CD4-positive, alpha-beta T cell (primary cell): ENCODE results near the gene KLF4. TPM values are rescaled to one million over a fixed set of nuclear protein-coding genes. Genes with fewer than 3 reads are reported as not detected.

Experiments
- ATAC-seq: fragments of 200-7000 bp; cut with Tn5 transposase; one replicate; pipeline ENCODE4 v1.10.0; 2022; ENCODE audit warnings: mild to moderate bottlenecking; ENCODE audit not compliant: poor library complexity
- CTCF ChIA-PET: fragments of 350-600 bp; sonication (Branson Sonifier 250); formaldehyde crosslinking; loops from one replicate; lab custom pipeline; 2021; ENCODE audit warnings: antibody characterized with exemption, inconsistent platforms; lab: Charles Lee
- POLR2A ChIA-PET: fragments of 350-600 bp; sonication (Branson Sonifier 250); formaldehyde crosslinking; loops from one replicate; lab custom pipeline; 2021; ENCODE audit warnings: antibody characterized with exemption, inconsistent platforms; lab: Charles Lee
- DNase-seq, 14 experiments: peaks; one replicate each; pipeline ENCODE4 v3.0.0-alpha.2; 2013 to 2020; ENCODE audit warnings: mixed read lengths in 2 of 14
- H3K27ac ChIP-seq, 2 donors: one replicate each; pipeline versions ENCODE4 v1.5.1 to v1.7.0; 2013; ENCODE audit warnings: low read length in 2 of 2, low read depth in 1 of 2, mild to moderate bottlenecking in 1 of 2
- H3K27me3 ChIP-seq, 2 experiments: 1 replicate in 1 of 2; 2 replicates in 1 of 2; pipeline versions ENCODE4 v1.6.1 to v1.7.0; 2013; ENCODE audit warnings: low read length in 2 of 2, control low read depth in 1 of 2, mild to moderate bottlenecking in 1 of 2, moderate library complexity in 1 of 2; ENCODE audit not compliant: insufficient read depth in 2 of 2, control insufficient read depth in 1 of 2
- H3K36me3 ChIP-seq: one replicate; pipeline ENCODE4 v1.6.1; 2013; ENCODE audit warnings: low read length, control low read depth; ENCODE audit not compliant: insufficient read depth
- H3K4me1 ChIP-seq: one replicate; pipeline ENCODE4 v1.6.1; 2013; ENCODE audit warnings: low read length, control low read depth; ENCODE audit not compliant: insufficient read depth
- H3K4me3 ChIP-seq: one replicate; pipeline ENCODE4 v1.5.1; 2013; ENCODE audit warnings: mild to moderate bottlenecking, low read length, moderate library complexity
- H3K9me3 ChIP-seq, 2 experiments: 1 replicate in 1 of 2; 2 replicates in 1 of 2; pipeline versions ENCODE4 v1.6.1 to v1.7.0; 2013; ENCODE audit warnings: low read length in 2 of 2, mild to moderate bottlenecking in 2 of 2, control low read depth in 1 of 2, moderate library complexity in 1 of 2; ENCODE audit not compliant: control insufficient read depth in 1 of 2, insufficient read depth in 1 of 2
- H3K27ac Mint-ChIP-seq: one replicate; pipeline ENCODE4 v1.8.0; 2020; ENCODE audit warnings: mixed read lengths
- H3K27me3 Mint-ChIP-seq: one replicate; pipeline ENCODE4 v1.8.0; 2021; ENCODE audit warnings: mixed read lengths
- H3K36me3 Mint-ChIP-seq: one replicate; pipeline ENCODE4 v1.8.0; 2021; ENCODE audit warnings: low read depth, mixed read lengths
- H3K4me1 Mint-ChIP-seq: one replicate; pipeline ENCODE4 v1.8.0; 2021; ENCODE audit warnings: low read depth, mixed read lengths
- H3K4me3 Mint-ChIP-seq: one replicate; pipeline ENCODE4 v1.8.0; 2020; ENCODE audit warnings: mild to moderate bottlenecking, mixed read lengths
- H3K9me3 Mint-ChIP-seq: one replicate; pipeline ENCODE4 v1.8.0; 2020; ENCODE audit warnings: mixed read lengths
- intact Hi-C, 2 experiments: fragments of 100-400 bp; cut with DNase I in 1 of 2; cut with micrococcal nuclease in 1 of 2; formaldehyde crosslinking; loops; one replicate each; pipeline versions ENCODE4 v1.15.1 to v1.9.0; 2023 to 2025; cut with DNase I, micrococcal nuclease
- total RNA-seq, 174 experiments: library from RNA in 2 of 174; stranded (reverse) in 2 of 174; gene quantifications; one replicate each; pipeline ENCODE4 v1.2.3 and lab custom pipeline; 2021 to 2026
- TF ChIP-seq, protein P1 (sequence below): fragments of 200-600 bp; IDR thresholded peaks from one replicate; pipeline ENCODE4 v1.8.0; 2022; ENCODE audit warnings: antibody characterized with exemption, mild to moderate bottlenecking

KLF4 gene
- total RNA-seq, 2 experiments from 2014 or later: 12.9 to 13.2 TPM

DNA sequence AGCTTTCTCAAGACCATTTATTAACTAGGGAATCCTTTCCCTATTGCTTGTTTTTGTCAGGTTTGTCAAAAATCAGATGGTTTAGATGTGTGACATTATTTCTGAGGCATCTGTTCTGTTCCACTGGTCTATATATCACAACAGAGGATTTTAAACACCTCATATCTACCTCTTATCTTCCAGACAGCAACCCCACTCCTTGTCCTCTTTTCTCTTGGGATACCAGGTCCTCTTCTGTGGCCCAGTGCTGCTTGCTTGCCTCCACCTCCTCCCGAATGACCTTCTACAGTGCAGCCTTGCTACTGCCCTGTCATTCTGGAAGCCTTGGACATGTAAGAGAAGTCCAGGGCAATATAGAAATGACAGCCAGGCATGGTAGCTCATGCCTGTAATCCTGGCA is 30.6 kb upstream of the KLF4 start:
- Mint-ChIP-seq H3K9me3 (peaks cover 2% of the 10 kb centered on the region), H3K4me1 (no peaks in the 10 kb centered on the region), H3K27ac (no peak overlapping the region), H3K36me3 (no peaks in the 10 kb centered on the region), H3K4me3 (no peak overlapping the region), H3K27me3 (no peaks in the 10 kb centered on the region)
- no peaks in the 10 kb centered on the region for H3K9me3 ChIP-seq
- intact Hi-C loops: no loop called here
- H3K4me1 ChIP-seq: no peaks in the 10 kb centered on the region
- DNase-seq (no peak), ATAC-seq (no peak)
- POLR2A ChIA-PET: no interaction called here
- TF ChIP-seq, protein P1, sequence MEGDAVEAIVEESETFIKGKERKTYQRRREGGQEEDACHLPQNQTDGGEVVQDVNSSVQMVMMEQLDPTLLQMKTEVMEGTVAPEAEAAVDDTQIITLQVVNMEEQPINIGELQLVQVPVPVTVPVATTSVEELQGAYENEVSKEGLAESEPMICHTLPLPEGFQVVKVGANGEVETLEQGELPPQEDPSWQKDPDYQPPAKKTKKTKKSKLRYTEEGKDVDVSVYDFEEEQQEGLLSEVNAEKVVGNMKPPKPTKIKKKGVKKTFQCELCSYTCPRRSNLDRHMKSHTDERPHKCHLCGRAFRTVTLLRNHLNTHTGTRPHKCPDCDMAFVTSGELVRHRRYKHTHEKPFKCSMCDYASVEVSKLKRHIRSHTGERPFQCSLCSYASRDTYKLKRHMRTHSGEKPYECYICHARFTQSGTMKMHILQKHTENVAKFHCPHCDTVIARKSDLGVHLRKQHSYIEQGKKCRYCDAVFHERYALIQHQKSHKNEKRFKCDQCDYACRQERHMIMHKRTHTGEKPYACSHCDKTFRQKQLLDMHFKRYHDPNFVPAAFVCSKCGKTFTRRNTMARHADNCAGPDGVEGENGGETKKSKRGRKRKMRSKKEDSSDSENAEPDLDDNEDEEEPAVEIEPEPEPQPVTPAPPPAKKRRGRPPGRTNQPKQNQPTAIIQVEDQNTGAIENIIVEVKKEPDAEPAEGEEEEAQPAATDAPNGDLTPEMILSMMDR: no peak
- H3K4me3 ChIP-seq: no peak overlapping the region
- H3K27me3 ChIP-seq: no peaks in the 10 kb centered on the region
- no peaks in the 10 kb centered on the region for H3K36me3 ChIP-seq
- no peak overlapping the region for H3K27ac ChIP-seq
- CTCF ChIA-PET: no interaction called here

DNA sequence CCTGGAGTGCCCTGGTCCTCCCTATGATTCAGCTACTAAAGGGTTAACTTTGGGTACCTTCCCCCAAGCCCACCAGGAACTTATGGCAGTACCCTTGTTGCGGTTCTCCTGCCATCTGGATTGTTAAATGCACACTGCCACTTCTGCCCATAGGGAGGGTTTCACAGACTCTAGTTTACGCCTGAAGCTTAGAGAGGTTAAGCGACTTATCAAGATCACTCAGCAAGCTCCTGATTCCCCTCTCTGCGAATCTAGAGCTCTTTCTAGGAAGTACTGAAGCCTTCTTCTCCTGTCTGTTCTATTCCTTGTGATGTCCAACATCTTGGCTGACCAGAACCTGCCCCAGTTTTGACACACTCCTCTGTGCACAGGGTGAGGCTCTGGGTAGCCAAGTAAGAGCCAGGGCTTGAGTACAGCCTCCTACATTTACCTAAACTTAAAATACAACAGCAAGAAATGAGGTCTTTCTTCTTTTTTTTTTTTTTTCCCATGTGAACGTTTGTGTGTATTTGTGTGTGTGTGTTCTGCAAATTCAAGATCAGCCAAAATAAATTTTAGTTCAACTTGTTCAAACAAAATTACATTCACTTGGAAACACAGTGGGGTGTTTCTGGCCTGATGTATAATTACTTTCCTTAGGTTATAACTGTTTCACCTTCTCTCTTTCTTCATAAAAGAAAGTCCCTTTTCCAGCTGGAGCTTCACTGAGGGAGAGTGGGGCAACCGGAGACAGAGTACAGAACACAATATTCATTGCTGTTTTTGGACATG is 28.7 kb upstream of the KLF4 start:
- Mint-ChIP-seq H3K4me3 (no peak overlapping the region), H3K36me3 (no peaks in the 10 kb centered on the region), H3K9me3 (peaks cover 2% of the 10 kb centered on the region), H3K4me1 (no peaks in the 10 kb centered on the region), H3K27me3 (no peaks in the 10 kb centered on the region), H3K27ac (no peak overlapping the region)
- Histone ChIP-seq H3K27me3 (no peaks in the 10 kb centered on the region), H3K36me3 (no peaks in the 10 kb centered on the region), H3K27ac (no peak overlapping the region), H3K9me3 (no peaks in the 10 kb centered on the region), H3K4me1 (no peaks in the 10 kb centered on the region), H3K4me3 (no peak overlapping the region)
- TF ChIP-seq, protein P1: no peak
- ATAC-seq (no peak), DNase-seq (no peak)
- ChIA-PET POLR2A (no interaction called here), CTCF (no interaction called here)
- intact Hi-C loops: no loop called here

GRCh38 chr9:107513464-107514100 is 24.0 kb upstream of the KLF4 start:
- intact Hi-C loops: no loop called here
- H3K9me3 Mint-ChIP-seq: peaks cover 2% of the 10 kb centered on the region
- H3K4me3 ChIP-seq: no peak overlapping the region
- H3K9me3 ChIP-seq: peaks cover 0 to 3% of the 10 kb centered on the region in 2 experiments
- no peaks in the 10 kb centered on the region for H3K4me1 ChIP-seq
- ChIA-PET POLR2A (no interaction called here), CTCF (interaction anchor here (0.7 to 0.9 kb wide), 2 partner anchors 24 to 1969 kb away, joined by 3 read pairs; no protein-coding TSS in a partner anchor)
- no peaks in the 10 kb centered on the region for H3K4me1 Mint-ChIP-seq
- H3K27me3 Mint-ChIP-seq: peaks cover 13% of the 10 kb centered on the region
- DNase-seq (peak in 2 of 14 experiments; percentile 18 to 20), ATAC-seq (no peak)
- H3K27ac Mint-ChIP-seq: no peak overlapping the region
- H3K27ac ChIP-seq: no peak overlapping the region
- H3K27me3 ChIP-seq: no peaks in the 10 kb centered on the region
- H3K36me3 ChIP-seq: no peaks in the 10 kb centered on the region
- no peaks in the 10 kb centered on the region for H3K36me3 Mint-ChIP-seq
- TF ChIP-seq, protein P1: no peak
- no peak overlapping the region for H3K4me3 Mint-ChIP-seq
